NCI-H2227 treated with DMSO at 0.1 percent for 48 hours (cell line): ENCODE data around the gene FBXO11.
"Not testable (repeated sequence)": the region's sequence is repeated elsewhere in the genome, so short reads cannot be mapped to it uniquely, and the experiment has no call there.

Experiments
- DNase-seq: peaks from one replicate; lab custom pipeline; 2025; lab: John Stamatoyannopoulos, UW

The FBXO11 gene

DNA sequence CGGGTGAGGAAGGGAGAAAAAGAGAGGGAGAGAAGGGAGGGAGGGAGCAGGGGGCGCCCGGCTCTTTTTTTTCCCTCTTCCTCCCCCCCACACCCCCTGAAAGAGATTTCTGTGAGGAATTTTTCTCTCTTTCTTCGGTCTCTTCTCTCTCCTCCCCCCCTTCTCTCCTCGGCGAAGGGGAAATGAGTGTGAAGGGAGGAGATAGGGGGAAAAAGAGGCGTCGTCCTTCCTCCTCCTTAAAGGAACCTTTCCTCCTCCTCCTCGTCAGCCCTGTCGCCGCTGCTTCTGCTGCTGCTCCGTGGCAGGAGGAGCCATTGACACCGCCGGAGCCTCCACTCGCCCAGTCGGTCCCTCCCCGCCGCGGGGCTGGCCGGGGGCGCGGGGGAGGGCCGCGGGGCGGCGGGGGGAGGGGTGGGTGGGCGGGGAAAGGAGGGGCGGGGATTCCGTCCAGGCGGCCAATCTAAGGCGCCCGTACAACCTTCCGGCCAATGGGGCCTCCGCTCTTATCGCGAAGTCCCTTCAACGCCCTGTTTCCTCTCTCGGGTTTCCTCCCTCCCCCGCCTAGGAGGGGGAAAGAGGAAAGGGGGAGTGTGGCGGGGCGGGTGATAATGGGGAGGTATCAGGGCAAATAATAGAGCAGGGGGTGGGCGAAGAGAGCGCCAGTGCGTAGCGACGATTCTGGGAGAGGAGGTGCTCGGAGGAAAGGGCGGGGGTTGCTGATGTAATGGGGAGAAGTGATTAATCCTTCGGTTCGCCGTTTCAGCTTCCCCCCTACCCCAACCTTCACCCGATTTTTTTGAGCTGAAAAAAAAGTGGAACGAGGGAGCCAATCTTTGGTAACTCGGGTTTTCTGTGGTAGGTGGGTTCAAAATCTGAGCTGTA lies at the start of gene FBXO11:
FBXO11 (minus strand) TSS at position 342 of the 882 bp plus-strand sequence. CDS start 778 bp downstream, outside the sequence.
- peak; percentile 98 for DNase-seq

- DNase-seq = no peak
These were observed 44.3 kb upstream of the FBXO11 start for GRCh38 chr2:47950340-47951301.

- DNase-seq = no peak
These were observed 40.3 kb upstream of the FBXO11 start for GRCh38 chr2:47946593-47946992.

GRCh38 chr2:47945046-47945781 lies 38.9 kb upstream of the FBXO11 start:
- DNase-seq = no peak

DNA sequence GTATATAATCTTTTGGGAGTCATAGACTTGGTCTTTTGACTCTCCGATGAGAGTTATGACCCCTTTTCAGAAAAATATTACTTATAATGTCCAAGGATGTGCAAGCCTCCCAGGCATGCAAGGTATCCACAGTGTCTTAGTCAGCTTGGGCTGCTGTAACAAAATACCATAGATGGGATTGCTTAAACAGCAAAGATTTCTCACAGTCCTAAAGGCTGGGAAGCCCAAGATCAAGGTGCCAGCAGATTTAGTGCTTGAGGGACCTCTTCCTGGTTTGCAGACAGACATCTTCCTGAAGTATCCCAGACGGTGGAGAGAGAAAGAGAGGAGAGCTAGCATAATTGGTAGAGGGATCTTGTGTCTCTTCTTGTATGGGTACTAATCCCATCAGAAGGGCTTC lies 35.6 kb upstream of the FBXO11 start:
- DNase-seq = no peak

GRCh38 chr2:47937677-47938076 lies 31.4 kb upstream of the FBXO11 start:
- no peak for DNase-seq

DNA sequence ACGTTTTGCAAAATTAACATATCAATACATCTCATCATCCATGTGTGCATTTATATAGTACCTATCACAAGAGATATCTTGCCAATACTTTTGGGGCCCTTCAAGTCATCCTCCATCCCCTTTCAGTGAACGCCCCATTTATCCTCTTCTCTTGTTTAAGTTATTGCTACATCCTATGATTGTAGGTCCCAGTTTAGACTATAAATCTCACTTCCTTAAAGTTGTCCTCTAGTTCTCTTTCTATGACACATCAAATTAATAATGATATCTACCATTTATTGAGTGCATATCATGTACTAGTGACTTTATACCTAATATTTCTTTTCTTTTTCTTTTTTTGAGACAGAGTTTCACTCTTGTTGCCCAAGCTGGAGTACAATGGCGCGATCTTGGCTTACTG lies 28.8 kb upstream of the FBXO11 start:
- DNase-seq = no peak

- no peak for DNase-seq
These were observed 11.7 kb upstream of the FBXO11 start for GRCh38 chr2:47918043-47918442.

GRCh38 chr2:47917276-47917961 lies 11.1 kb upstream of the FBXO11 start:
- DNase-seq = no peak

DNA sequence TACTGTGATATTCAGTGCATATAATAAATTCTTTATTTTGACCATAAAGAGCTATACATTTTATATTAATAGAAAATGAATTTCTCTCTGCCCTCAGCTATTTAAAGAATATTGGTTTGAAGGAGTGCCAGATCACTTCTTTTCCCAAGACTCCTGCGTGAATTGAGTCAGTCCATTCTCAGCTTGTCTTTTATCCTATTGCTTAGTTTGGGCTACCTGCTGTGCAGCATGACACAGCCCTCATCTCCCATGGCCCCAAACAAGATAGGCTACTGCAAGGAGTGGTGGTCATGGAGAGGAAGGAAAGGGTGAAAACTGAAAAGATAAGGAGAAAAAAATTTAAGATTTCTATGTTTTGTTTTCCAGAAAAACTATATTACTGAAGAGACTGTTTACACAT lies 10.1 kb upstream of the FBXO11 start:
- no peak for DNase-seq

DNA sequence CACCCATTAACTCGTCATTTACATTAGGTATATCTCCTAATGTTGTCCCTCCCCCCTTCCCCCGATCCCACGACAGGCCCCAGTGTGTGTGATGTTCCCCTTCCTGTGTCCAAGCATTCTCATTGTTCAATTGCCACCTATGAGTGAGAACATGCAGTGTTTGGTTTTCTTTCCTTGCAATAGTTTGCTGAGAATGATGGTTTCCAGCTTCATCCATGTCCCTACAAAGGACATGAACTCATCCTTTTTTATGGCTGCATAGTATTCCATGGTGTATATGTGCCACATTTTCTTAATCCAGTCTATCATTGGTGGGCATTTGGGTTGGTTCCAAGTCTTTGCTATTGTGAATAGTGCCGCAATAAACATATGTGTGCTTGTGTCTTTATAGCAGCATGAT lies 4.4 kb upstream of the FBXO11 start:
- not testable (repeated sequence) for DNase-seq

- no peak for DNase-seq
These were observed 2.4 kb upstream of the FBXO11 start for GRCh38 chr2:47908682-47909081.

DNA sequence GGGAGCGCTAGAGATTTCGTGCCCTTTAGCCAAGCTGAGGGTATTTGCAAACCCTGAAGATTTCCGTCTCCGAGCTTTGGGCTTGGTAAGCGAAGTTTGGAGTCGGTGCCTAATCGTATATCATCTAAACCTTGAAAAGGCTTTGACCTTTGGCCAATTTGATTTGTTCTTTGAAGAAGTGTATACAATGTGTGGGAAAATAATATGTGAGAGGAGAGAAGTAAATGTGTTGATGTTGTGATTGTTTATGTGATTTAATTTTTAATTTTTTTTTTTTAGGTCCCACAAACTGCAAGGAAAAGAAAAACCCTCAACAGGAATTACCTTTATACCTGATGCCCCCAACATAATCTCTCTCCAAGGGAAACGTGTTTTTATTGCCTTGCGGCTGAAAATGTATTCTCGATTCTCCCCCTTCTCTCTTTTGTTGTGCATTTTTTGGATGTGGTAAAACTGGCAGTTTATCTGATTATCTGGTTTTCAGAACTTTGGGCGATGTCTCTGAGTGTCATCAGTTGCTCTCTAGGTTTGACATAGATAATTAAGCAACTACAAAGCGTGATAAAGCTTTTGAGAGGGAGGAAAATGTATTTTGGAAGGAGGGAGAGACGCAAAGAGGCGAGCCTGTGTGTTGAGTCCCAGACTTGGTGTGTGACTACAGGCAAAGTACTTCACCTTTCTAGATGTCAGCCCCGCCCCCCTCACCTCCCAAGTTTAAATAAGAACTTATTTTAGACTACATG lies 912 bp upstream of the FBXO11 start:
- no peak for DNase-seq

DNA sequence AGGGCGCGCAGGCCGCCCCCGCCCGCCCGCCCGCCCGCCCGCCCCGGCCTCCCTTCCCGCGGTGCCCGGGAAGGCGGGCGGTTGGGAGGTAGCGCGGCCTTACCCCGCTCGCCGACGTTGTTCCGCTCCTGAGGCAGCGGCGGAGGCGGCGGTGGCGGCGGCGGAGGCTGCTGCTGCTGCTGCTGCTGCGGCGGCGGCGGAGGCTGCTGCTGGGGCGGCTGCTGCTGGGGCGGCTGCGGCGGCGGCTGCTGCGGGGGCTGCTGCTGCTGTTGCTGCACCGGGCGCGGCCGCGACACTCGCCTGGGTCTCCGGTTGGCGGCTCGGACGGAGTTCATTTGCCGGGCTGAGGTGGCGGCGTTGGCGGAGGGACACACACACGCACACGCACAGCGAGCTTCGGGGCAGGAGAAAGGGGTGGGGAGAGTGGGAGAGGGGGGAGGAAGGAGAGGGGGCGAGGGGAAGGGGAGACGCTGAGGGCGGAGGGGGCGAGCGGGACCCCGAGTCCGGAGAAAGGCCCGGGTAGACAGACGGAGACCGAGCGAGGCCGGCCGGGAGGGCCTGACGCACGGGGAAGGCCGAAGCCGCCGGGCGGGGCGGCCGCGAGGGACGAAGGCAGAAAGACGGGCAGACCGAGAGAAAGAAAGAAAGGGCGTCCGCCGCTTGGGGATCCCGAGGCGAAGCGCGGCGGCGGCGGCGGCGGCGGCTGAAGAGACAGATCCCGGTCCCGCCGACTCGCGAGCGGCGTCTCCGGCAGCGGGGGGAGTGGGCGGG lies 727 bp downstream of the FBXO11 start:
- DNase-seq = peak; percentile 36

- no peak for DNase-seq
These were observed 2.4 kb downstream of the FBXO11 start for GRCh38 chr2:47903781-47904490.

- not testable (repeated sequence) for DNase-seq
These were observed 4.4 kb downstream of the FBXO11 start for GRCh38 chr2:47901892-47902291.

- DNase-seq = no peak
These were observed 5.4 kb downstream of the FBXO11 start for GRCh38 chr2:47900857-47901256.

GRCh38 chr2:47899915-47900816 lies 6.1 kb downstream of the FBXO11 start:
- DNase-seq = no peak
